SK-N-SH treated with all-trans-retinoic acid at 6 μM for 48 hours (cell line): ENCODE measurements around the gene TACC3.

Experiments used
- ATAC-seq: fragments of 200-7000 bp; cut with Tn5 transposase; 3 replicates; pipeline ENCODE4 v1.9.1; 2020; ENCODE audit warnings: mild to moderate bottlenecking, moderate library complexity
- ARNTL ChIP-seq: fragments of 450-650 bp; formaldehyde crosslinking; IDR thresholded peaks from 2 replicates; pipeline ENCODE4 v1.5.0; 2020; ENCODE audit warnings: low read depth, mild to moderate bottlenecking, moderate library complexity, borderline replicate concordance
- BACH2 ChIP-seq: fragments of 250-450 bp; sonication (Bioruptor Pico); IDR thresholded peaks from 2 replicates; pipeline ENCODE4 v1.9.0; 2021; ENCODE audit warnings: mild to moderate bottlenecking, borderline replicate concordance
- CSDC2 ChIP-seq: fragments of 250-450 bp; sonication (Bioruptor Pico); IDR thresholded peaks from 2 replicates; pipeline ENCODE4 v1.5.0; 2020; ENCODE audit warnings: mild to moderate bottlenecking, moderate library complexity
- CSRNP3 ChIP-seq: fragments of 250-450 bp; sonication (Bioruptor Pico); IDR thresholded peaks from 2 replicates; pipeline ENCODE4 v1.5.1; 2021; ENCODE audit warnings: mild to moderate bottlenecking, moderate library complexity
- GLIS3 ChIP-seq: fragments of 250-450 bp; sonication (Bioruptor Pico); IDR thresholded peaks from 2 replicates; pipeline ENCODE4 v1.5.0; 2020; ENCODE audit warnings: mild to moderate bottlenecking, moderate library complexity
- ISL1 ChIP-seq: fragments of 250-450 bp; sonication (Bioruptor Pico); IDR thresholded peaks from 2 replicates; pipeline ENCODE4 v2.1.2; 2022; ENCODE audit warnings: mild to moderate bottlenecking, moderate library complexity
- PATZ1 ChIP-seq: fragments of 250-450 bp; sonication (Bioruptor Pico); IDR thresholded peaks from 2 replicates; pipeline ENCODE4 v1.8.0; 2020; ENCODE audit warnings: mild to moderate bottlenecking, moderate library complexity, borderline replicate concordance
- PPARA ChIP-seq: fragments of 250-450 bp; sonication (Bioruptor Pico); IDR thresholded peaks from 2 replicates; pipeline ENCODE4 v1.5.0; 2020; ENCODE audit warnings: mild to moderate bottlenecking, borderline replicate concordance
- RARB ChIP-seq: fragments of 250-450 bp; sonication (Bioruptor Pico); IDR thresholded peaks from 2 replicates; pipeline ENCODE4 v1.8.0; 2021; ENCODE audit warnings: mild to moderate bottlenecking, moderate library complexity
- SNAI2 ChIP-seq: fragments of 250-450 bp; sonication (Bioruptor Pico); IDR thresholded peaks from 2 replicates; pipeline ENCODE4 v1.5.0; 2020; ENCODE audit warnings: mild to moderate bottlenecking, moderate library complexity
- TCF4 ChIP-seq: fragments of 250-450 bp; sonication (Bioruptor Pico); IDR thresholded peaks from 2 replicates; pipeline ENCODE4 v1.8.0; 2021; ENCODE audit warnings: mild to moderate bottlenecking, moderate library complexity, borderline replicate concordance
- TOX ChIP-seq: fragments of 250-450 bp; sonication (Bioruptor Pico); IDR thresholded peaks from 2 replicates; pipeline ENCODE4 v1.8.0; 2021; ENCODE audit warnings: mild to moderate bottlenecking, moderate library complexity, borderline replicate concordance
- ZC3H10 ChIP-seq: fragments of 250-450 bp; sonication (Bioruptor Pico); IDR thresholded peaks from 2 replicates; pipeline ENCODE4 v1.5.1; 2021; ENCODE audit warnings: mild to moderate bottlenecking, moderate library complexity
- ZFP3 ChIP-seq: fragments of 250-450 bp; sonication (Bioruptor Pico); IDR thresholded peaks from 2 replicates; pipeline ENCODE4 v1.5.0; 2020; ENCODE audit warnings: mild to moderate bottlenecking, moderate library complexity
- ZFP30 ChIP-seq: fragments of 450-650 bp; formaldehyde crosslinking; IDR thresholded peaks from 2 replicates; pipeline ENCODE4 v1.5.0; 2022; ENCODE audit warnings: mild to moderate bottlenecking, moderate library complexity
- ZNF565 ChIP-seq: fragments of 450-650 bp; formaldehyde crosslinking; conservative IDR thresholded peaks from 2 replicates; pipeline ENCODE4 v1.5.0; 2020; ENCODE audit warnings: low read depth, mild to moderate bottlenecking, moderate library complexity
- ZNF70 ChIP-seq: fragments of 450-650 bp; formaldehyde crosslinking; IDR thresholded peaks from 2 replicates; pipeline ENCODE4 v1.5.0; 2020; ENCODE audit warnings: mild to moderate bottlenecking, moderate library complexity
- ZNF8 ChIP-seq: fragments of 450-650 bp; formaldehyde crosslinking; IDR thresholded peaks from 2 replicates; pipeline ENCODE4 v1.5.0; 2020; ENCODE audit warnings: mild to moderate bottlenecking, moderate library complexity
- TF ChIP-seq, protein P1 (sequence below): fragments of 250-450 bp; sonication (Bioruptor Pico); IDR thresholded peaks from 2 replicates; pipeline ENCODE4 v1.5.0; 2020; ENCODE audit warnings: mild to moderate bottlenecking, moderate library complexity
- TF ChIP-seq, protein P2 (sequence below): fragments of 250-450 bp; sonication (Bioruptor Pico); IDR thresholded peaks from 2 replicates; pipeline ENCODE4 v1.8.0; 2021; ENCODE audit warnings: low read depth, mild to moderate bottlenecking, moderate library complexity, borderline replicate concordance
- TF ChIP-seq, protein P3 (sequence below): fragments of 250-450 bp; sonication (Bioruptor Pico); IDR thresholded peaks from 2 replicates; pipeline ENCODE4 v1.5.1; 2020; ENCODE audit warnings: low read depth, mild to moderate bottlenecking, moderate library complexity

TACC3 gene

DNA sequence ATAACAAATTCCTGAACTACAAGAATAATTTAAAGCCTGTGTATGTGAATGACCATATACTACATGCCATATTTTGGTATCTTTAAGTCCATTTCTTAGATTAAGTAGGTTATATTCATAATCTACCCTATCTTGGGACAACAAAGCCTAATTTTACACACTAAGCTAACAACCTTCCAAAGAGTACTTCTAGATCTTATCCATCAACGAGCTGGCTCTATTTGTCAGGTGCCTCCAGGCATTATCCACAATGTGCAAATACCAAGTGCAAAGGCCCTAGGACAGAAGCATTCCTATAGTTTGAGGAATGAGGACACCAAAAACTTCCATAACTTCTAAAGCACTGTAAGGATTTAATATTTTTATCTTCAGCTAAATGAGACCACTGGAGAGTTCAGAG lies 12.7 kb upstream of the TACC3 start:
- no peak for ATAC-seq
- no peak for TF ChIP-seq SNAI2
- TF ChIP-seq PPARA (CRISPR knock-in tag): no peak
- TF ChIP-seq, all 23 proteins: peak for 0

GRCh38 chr4:1711055-1711570 lies 10.2 kb upstream of the TACC3 start:
- ATAC-seq: peak; percentile 0; the same call in 2 of the 3 replicates
- TF ChIP-seq ARNTL (CRISPR knock-in tag) (no peak), RARB (no peak), ZFP30 (CRISPR knock-in tag) (no peak), GLIS3 (CRISPR knock-in tag) (no peak), CSRNP3 (no peak), PPARA (CRISPR knock-in tag) (no peak), ZNF565 (CRISPR knock-in tag) (no peak), ZNF70 (CRISPR knock-in tag) (no peak), ISL1 (no peak), ZFP3 (no peak), TOX (no peak), PATZ1 (CRISPR knock-in tag) (no peak), CSDC2 (CRISPR knock-in tag) (no peak), BACH2 (CRISPR knock-in tag) (no peak), TCF4 (CRISPR knock-in tag) (no peak)
- TF ChIP-seq, protein P1, sequence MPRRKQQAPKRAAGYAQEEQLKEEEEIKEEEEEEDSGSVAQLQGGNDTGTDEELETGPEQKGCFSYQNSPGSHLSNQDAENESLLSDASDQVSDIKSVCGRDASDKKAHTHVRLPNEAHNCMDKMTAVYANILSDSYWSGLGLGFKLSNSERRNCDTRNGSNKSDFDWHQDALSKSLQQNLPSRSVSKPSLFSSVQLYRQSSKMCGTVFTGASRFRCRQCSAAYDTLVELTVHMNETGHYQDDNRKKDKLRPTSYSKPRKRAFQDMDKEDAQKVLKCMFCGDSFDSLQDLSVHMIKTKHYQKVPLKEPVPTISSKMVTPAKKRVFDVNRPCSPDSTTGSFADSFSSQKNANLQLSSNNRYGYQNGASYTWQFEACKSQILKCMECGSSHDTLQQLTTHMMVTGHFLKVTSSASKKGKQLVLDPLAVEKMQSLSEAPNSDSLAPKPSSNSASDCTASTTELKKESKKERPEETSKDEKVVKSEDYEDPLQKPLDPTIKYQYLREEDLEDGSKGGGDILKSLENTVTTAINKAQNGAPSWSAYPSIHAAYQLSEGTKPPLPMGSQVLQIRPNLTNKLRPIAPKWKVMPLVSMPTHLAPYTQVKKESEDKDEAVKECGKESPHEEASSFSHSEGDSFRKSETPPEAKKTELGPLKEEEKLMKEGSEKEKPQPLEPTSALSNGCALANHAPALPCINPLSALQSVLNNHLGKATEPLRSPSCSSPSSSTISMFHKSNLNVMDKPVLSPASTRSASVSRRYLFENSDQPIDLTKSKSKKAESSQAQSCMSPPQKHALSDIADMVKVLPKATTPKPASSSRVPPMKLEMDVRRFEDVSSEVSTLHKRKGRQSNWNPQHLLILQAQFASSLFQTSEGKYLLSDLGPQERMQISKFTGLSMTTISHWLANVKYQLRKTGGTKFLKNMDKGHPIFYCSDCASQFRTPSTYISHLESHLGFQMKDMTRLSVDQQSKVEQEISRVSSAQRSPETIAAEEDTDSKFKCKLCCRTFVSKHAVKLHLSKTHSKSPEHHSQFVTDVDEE (CRISPR knock-in tag): no peak

DNA sequence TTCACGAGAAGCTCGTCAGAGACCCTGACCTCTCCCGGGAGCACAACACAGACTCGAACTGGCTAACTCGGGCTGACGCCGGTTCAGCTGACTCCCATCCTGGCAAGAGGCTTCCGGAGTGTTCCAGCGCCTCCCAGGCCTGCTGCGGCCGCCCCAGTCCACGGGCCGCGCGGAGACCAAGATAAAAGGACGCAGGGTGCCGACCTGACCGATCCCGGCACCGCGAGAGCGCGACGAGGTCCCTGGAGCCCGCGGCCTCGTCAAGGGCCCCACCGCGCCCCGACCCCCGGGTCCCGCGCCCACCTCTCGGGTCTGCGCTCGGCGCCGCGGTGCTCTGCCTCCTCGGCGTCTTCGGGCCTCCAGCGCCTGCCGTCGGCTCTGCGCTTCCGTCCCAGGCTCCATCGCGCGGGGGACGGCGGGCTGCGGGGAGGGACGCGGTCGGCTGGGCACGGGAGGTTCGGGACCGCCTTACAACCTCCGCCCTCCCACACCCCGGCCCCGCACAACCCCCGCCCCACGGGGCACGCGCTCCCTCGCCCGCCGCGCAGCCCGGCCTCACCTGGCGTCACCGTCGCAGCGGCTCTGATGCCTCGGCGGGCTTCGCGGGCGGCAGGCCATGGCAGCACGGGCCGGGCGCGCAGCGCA lies 9.6 kb upstream of the TACC3 start:
- ATAC-seq: peak; percentile 27
- TF ChIP-seq, protein P2, sequence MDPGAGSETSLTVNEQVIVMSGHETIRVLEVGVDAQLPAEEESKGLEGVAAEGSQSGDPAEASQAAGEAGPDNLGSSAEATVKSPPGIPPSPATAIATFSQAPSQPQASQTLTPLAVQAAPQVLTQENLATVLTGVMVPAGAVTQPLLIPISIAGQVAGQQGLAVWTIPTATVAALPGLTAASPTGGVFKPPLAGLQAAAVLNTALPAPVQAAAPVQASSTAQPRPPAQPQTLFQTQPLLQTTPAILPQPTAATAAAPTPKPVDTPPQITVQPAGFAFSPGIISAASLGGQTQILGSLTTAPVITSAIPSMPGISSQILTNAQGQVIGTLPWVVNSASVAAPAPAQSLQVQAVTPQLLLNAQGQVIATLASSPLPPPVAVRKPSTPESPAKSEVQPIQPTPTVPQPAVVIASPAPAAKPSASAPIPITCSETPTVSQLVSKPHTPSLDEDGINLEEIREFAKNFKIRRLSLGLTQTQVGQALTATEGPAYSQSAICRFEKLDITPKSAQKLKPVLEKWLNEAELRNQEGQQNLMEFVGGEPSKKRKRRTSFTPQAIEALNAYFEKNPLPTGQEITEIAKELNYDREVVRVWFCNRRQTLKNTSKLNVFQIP (CRISPR knock-in tag): no peak
- TF ChIP-seq ZFP30 (CRISPR knock-in tag) (no peak), ARNTL (CRISPR knock-in tag) (no peak), ZC3H10 (CRISPR knock-in tag) (no peak), ZNF8 (no peak), ZNF70 (CRISPR knock-in tag) (no peak), CSDC2 (CRISPR knock-in tag) (no peak), GLIS3 (CRISPR knock-in tag) (no peak), RARB (no peak), PATZ1 (CRISPR knock-in tag) (no peak), TOX (no peak), CSRNP3 (no peak)
- TF ChIP-seq, protein P3, sequence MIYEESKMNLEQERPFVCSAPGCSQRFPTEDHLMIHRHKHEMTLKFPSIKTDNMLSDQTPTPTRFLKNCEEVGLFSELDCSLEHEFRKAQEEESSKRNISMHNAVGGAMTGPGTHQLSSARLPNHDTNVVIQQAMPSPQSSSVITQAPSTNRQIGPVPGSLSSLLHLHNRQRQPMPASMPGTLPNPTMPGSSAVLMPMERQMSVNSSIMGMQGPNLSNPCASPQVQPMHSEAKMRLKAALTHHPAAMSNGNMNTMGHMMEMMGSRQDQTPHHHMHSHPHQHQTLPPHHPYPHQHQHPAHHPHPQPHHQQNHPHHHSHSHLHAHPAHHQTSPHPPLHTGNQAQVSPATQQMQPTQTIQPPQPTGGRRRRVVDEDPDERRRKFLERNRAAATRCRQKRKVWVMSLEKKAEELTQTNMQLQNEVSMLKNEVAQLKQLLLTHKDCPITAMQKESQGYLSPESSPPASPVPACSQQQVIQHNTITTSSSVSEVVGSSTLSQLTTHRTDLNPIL (CRISPR knock-in tag): no peak
- TF ChIP-seq, protein P1 (CRISPR knock-in tag): no peak
